GM19328 (cell line): ENCODE results near the gene NKX6-1.

ENCODE experiments used
- ATAC-seq: cut with Tn5 transposase; IDR thresholded peaks from one replicate; pipeline ENCODE4 v1.9.1; 2021; ENCODE audit warnings: mild to moderate bottlenecking, moderate library complexity; ENCODE audit not compliant: unreplicated experiment

Gene NKX6-1

DNA sequence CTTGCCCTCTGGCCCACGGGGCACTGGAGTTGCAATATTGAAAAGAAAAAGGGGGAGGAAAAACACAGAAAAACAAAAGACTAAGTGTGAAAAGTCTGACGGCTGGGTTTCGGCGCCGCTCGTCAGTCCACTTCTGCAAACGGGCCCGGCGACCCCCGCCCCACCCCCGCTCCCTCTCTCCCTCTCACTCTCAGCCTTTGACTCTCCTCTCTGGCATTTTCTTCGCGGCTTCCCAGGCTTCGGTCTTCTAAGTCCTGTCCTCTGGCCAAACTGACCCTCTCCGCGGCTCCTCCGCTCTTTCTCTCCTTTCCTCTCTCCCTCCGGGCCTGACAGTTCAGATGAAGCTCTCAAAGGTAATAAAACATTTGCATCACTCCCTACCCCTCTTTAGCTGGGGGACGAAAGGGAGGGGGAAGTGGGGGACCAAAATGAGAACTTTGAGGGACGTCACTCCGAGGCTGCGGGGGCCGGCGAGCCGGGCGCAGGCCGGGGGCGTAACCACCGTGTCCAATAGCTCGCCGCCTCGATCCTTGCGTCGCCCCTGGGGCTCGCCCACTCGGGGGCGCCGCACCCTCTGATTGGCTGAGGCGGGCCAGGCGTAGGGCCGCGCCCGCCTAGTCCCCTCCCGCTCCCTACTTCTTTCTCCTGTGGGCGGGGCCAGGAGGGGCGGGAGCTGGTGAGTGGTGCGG is at the start of gene NKX6-1:
NKX6-1 (minus strand) TSS at position 358 of the 689 bp plus-strand sequence. CDS start 1,064 bp downstream, outside the sequence.
- no peak for ATAC-seq

DNA sequence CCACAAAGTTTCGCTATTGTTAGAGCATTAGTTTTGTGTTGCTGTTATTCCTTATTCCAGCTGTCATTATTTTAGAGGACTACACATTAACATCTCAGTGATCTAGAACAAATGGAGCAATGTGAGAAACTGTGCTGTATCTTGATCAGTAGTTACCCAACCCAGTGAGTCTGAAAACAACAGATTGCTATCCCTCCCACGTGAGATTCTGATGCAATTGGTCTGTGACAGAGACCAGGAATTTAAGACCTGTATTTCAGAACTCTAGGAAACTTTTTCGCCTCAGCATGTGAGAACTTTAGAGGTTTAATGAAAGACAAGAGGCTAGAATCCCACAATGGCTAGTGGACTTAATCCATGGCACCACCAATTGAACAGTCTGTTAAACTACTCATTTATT is 48.1 kb upstream of the NKX6-1 start:
- ATAC-seq: no peak

DNA sequence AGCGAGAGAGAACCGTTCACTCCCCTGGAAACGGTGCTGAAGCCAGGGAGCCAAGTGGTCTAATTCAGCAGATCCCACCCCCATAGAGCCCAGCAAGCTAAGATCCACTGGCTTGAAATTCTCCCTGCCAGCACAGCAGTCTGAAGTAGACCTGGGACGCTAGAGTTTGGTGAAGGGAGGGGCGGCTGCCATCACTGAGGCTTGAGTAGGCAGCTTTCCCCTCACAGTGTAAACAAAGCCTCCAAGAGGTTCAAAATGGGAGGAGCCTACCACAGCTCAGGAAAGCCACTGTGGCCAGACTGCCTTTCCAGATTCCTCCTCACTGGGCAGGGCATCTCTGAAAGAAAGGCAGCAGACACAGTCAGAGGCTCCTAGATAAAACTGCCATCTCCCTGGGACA is 46.0 kb upstream of the NKX6-1 start:
- no peak for ATAC-seq

DNA sequence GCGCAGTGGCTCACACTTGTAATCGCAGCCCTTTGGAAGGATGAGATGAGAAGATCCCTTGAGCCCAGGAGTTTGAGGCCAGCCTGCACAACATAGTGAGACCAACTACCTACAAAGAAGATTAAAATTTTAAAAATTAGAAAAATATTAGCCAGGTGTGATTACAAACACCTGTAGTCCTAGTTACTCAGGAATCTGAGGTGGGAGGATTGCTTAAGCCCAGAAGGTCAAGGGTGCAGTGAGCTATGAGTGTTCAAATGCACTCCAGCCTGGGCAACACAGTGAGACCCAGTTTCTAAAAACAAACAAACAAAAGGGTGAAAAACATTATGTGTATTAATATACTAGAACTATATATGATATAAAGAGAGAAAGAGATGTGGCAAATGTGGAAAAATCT is 36.8 kb upstream of the NKX6-1 start:
- ATAC-seq: no peak

DNA sequence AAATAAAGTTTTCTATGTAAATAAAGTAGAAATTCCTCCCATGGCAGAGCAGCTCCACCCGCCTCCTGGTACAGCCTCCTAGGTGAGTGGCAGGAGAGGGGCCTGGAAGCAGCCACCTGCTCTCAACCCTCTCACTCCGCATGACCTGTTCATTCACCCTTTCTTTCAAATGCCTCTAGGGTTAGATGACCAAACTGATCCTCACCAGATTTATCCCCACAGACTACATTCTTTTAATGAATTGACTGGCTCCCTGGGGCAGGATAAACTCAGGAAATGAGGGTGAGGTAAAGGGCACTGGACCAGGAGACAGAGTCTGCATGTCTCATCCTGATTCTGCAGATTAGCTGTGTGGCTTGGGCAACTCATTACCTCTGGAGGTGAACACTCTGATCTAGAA is 32.6 kb upstream of the NKX6-1 start:
- ATAC-seq: no peak

DNA sequence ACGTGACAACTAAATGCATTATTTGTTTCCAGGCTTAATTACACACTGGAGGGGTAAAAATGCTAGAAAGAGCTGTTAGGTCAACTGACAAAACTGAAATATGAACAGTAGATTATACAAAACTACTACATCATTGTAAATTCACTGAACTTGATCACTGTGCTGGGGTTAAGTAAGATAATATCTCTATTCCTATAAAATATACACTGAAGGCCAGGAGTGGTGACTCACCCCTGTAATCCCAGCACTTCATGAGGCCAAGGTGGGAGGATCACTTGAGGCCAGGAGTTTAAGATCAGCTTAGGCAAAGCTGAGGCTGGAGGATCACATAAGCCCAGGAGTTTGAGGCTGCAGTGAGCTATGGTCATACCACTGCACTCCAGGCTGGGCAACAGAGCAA is 31.8 kb upstream of the NKX6-1 start:
- ATAC-seq: no peak

DNA sequence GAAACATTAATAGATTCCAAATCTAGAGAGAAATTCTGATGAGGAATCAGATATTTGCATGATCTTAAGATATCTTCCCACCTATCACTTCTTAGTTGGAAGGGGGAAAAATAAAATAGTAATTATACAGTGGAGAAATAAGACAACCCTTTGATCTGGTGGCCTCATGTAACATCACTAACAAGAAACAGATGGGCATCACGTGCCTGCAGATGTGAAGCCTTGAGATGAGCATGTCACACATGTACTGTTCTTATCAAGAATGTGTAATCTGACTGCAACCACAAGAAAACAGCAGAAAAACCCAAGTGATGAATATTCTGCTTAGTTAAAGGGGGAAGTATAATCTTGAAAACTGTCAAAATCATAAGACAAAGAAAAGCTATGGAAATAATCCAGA is 31.4 kb upstream of the NKX6-1 start:
- no peak for ATAC-seq

DNA sequence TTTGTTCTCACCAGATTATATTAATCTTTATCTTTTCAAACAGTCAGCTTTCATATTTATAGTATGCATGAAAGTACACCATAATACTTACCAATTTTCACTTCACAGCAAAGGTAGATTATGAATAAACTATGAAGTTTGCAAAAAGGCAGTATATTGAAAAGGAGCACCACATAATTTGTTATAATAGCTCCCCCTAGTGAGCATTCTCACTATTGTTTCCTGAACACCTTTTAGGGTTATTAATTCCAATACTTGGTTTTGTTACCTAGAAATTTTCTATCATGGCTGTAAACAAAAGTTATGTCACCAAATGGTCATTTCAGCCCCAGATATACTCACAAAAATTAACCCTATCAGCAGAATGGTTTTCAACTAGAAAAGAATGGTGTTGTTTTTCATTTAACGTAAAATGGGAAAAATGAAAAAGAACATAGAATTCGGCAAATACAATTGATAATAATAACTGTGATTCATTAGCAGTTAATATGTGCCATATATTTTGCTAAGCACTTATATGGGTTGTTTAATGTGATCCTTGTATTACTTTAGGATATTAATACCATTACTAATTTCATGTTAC is 30.2 kb upstream of the NKX6-1 start:
- ATAC-seq: peak; percentile 60

DNA sequence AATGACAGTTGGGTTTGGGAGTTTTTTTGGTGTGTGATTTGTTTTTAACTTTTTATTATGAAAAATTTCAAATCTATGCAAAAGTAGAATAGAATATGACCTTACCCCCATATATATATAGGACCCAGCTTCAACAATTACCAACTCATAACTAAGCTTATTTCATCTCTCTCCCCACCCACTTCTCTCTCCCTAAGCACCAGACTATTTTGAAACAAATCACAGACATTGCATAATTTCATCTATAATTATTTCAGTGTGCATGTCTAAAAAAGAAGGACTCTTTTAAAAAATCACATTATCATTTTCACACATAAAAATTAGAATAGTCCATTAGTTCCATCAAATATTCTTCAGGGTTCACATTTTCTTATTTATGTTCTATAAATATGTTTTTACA is 28.3 kb upstream of the NKX6-1 start:
- ATAC-seq: no peak

DNA sequence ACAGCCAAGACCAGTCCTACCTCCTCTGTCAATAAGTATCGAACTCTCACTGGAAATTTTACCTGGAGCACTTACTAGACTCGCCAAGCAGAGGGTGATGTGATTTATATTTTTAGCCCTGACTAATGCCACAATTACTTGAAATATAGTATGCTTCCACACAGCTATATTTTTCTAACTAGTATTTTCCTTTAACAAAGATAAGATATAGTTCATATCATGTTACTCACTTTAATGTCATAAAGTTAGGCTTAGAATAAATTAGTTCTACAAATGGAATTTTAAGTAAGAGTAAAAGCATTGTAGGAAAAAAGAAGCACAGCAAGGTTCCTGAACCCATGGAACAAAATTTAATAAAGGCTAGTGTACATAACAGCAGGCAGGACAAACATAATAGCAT is 16.0 kb upstream of the NKX6-1 start:
- no peak for ATAC-seq

DNA sequence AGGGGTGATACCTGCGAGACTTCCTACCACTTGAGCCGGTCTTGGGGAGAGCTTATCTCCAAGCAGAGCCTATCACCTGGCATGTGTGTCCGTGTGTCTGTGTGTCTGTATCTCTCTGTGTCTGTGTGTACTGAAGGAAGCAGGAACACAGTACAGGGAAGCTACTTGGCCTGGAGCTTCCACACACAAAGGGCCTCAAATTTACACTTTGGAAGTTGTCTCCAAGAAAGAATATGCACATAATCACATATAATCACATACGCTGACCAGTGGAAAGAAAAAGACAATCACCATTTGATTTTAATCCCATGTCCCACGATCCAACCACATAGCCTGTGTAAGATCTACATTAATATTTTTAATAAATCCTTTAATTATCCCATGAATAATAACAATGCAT is 13.2 kb upstream of the NKX6-1 start:
- no peak for ATAC-seq

DNA sequence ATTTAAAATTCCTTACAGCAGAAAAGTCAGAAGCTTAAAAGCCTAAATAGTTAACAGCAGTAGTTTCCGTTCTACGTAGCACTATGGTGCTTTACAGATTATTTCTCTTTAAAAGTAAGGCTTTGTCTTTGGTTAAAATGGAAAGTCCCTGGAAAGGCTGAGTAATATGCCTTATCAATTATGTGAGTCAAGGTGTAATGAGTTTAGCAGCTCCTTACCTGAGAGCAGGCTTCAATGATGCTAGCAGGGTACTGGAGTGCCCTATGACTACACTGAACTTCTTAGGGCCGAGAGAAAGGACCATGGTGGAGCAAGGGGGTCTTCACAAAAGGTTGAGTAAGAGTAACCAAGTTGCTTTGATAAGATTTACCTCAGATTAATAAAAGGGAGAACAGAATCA is 12.6 kb upstream of the NKX6-1 start:
- ATAC-seq: no peak

DNA sequence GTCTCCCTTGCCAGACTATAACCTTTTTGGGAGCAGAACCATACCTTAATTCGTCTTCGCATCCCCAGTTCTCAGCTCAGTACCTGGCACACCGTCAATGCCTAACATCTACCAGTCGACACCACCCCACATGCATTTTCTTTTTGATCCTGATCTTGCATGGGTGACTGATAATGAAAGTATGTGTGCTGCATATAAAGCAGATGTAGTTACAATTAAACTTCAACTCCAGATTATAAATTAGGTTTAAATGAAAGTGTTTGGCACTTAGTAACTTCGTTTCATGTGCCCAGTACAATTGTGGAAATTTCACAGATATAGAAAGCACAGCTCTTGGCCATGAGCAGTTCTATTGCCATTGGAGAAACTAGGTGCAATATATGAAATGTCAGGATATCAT is 8.8 kb upstream of the NKX6-1 start:
- no peak for ATAC-seq

DNA sequence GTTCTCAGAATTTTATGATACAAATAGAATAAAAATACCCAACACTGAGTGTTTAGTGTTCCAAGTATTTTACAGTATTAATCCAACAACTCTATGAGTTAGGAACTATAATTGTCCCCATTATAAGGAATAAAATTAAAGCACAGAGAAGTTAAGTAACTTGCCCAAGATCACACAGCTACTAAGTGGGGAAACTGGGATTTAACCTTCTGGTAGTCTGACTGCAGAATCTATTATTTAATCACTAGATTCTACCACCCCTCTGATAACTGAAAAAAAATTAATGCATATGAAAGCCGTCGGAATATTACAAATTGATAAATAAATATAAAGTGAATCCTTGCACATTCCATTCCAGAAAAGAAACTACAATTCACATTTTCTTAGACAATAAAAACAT is 5.7 kb upstream of the NKX6-1 start:
- no peak for ATAC-seq

DNA sequence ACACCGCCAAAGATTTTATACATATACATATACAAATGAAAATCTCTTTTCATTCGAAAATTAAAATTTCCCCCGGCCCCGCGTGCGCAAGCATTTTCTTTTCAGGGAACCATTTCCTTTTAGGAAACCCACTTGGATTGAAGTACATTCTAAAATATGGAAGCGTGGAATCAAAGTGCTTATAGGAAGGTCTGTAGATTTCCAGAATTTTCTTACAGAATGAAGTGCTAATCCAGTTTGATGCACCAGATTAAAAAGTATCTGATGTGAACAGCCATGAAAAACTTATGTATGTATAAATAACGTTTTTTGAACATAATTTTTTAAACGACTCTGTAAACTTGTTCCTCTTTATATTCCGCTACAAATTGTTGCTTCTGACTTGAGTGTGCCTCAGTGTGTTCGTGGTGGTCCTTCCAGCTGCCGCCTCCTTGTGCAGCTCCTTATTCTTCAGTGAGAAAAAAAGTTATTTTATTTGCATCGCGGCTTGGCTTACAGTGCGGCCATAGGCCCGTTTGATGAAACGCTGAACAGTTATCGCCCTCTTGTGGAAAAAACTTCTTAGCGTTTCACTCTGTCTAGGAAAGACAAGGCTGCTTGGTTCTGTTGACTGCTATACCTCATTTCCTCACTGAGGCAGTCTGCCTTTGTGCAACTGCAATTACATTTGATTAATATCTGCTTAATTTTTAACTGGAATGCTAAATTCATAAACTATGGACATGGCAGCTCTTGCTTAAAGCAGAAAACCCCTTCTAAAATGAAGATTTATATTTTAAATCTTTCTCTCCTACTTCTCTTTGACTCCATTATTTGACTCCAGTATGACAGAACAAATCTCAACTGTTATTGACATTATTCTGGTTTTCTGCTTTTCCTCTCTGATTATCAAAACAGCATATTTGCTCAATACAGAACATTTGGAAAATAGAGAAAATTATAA is 4.7 kb upstream of the NKX6-1 start:
- ATAC-seq: no peak

DNA sequence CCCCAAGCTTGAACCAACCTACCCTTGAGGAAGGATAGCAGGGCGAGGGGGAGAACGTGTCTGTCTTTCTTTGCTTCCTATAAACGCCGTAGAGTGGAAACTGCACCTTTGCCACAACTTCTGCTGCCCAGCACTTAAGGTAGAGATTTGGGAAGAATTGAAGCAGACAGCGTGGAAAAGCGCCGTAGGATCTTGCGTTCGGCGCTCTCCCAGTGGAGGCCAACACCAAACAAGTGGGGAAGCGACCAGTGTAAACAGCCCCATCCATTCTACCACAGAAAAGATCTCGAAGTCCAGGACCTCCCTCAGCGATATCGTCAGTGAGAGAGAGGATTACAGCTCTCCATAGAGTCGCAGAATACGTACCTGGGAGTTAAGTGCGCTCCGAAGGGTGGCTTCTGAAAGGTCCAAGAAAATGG is 3.9 kb upstream of the NKX6-1 start:
- no peak for ATAC-seq

DNA sequence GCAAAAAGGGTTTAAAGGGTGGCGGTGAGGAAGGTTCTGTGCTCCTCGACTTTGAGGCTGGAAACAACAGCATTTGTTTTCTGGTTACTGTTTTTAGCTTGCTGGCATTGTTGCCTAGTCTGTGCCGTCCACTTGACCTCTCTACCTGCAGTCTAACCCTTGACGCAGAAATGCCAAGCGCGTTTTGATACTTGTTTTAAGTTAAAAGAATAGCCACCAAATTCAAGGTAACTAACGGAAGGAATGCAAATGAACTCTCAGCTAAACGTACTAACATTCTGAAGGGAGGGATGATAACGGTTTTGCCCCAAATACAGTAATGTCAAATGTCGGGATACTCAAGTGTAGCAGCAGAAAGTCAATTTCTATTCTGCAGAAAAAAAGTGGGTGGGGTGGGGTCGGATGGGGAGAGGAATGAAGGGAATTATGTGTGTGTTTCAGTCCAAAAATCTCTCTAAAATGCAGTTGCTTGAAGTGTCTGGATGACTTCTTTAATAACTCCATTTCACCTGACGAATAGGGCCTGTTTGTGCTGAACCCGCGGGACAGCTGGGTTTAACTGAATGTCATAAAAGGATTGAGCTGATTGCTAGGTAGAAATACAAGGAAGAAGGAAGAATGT is 3.4 kb upstream of the NKX6-1 start:
- ATAC-seq: no peak

DNA sequence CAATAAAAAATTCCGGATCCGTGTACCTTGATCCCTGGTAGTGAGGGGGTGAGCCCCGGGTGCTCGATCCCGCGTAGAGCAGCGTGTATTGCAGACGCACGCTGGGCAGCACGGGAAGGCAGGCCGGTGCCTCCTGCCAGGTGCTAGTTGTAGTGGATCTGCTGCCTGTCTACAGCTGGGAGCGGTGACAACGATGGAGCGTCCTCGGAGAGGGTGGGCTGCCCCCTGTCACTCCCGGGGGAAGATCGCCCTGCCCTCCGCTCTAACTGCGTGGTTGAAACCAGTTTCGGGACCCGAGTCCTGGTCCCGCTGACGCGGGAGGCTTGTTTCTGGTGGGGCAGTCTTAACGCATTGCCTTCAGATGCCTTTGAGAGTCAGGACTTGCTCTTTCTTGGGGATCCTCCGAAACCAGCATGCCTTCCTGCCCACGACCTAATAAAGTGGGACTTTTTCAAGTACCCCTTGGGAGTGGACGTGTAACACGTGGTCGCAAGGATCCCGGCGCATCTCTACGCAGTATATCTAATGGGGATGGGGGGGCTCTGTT is 2.7 kb upstream of the NKX6-1 start:
- no peak for ATAC-seq

DNA sequence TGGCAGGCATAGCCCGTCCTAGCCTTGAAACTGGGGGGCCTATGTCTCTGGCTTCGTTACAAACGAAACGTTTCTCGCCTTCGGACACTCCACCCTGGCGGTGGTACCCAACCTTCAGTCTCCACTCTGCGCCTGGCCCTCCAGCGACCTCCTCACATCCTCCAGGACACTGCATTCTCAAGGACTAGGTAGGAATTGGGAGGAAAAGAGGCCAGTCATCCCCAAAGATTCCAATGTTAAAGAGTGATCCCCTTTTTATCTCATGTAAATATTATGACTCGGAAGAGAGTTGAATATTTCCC is 2.1 kb upstream of the NKX6-1 start:
- ATAC-seq: no peak

DNA sequence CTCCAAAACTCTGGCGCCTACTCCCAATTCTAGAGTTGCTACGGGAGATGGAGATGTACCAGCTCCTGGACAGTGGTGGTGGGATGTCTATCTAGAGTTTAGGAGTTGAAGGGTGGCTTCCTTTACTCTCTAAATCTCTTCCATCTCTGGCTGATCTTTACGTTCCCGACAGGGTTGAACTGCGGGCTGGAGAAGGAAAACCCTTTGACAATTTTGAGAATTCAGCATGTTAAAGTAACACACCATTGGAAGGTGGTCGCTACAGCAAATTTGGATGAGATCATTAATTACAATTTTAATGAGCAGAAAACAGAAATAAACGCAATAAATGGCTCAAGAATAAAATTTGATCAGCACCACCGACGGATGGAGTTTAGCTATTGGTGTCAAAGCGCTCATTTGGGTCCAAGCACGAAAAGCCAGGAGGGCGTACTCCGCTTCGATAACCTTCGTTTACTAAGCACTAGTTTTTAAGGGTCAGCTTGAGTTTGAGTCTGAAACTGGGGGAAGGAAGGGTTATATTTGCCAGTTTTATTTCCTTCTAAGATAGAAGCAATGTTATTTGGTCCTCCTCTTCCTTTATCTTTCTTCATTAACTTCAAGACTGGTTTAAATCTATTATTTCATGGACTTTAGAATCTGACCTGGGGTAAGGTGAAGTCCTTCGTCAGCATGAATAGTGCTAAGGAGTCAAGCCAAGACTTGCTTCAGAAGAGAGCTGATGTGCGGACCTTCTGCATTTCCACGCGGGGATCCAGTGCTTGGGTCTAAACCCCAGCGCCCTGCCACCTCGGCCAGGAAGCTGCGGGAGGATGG is 1.5 kb upstream of the NKX6-1 start:
- no peak for ATAC-seq

DNA sequence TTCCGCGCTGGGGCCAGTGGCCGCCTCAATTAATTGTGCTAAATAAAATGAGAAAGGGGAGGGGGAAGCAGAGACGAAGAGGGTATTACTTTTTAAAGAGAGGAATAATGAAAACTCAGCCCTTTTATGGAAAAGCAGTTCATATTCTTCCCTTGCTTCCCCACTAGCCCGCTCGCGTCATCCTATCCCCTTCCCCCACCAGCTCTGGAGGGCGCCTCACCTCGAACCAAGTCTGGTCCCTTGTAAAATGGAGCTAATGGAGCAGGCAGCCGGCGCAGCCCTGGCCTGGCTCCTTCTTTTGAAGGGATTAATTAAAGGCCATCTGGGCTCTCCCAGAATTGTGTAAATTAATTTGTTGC is 511 bp upstream of the NKX6-1 start:
- ATAC-seq: no peak
